OCI-LY3 (cell line): ENCODE measurements around the gene ESPNL.

Experiments
- CTCF ChIP-seq: fragments of 200-600, 300-600 bp; sonication (generic); IDR thresholded peaks from 2 replicates; pipeline ENCODE4 v1.5.1; 2014; ENCODE audit warnings: antibody characterized with exemption, low read length, low read depth
- EZH2phosphoT487 ChIP-seq: fragments of 200-600 bp; shearing (Covaris generic); IDR thresholded peaks from 2 replicates; pipeline ENCODE4 v1.6.1; 2018; ENCODE audit warnings: antibody characterized with exemption, mixed run types, low read depth

- peak; percentile 66 for TF ChIP-seq CTCF
- no peak for TF ChIP-seq EZH2phosphoT487
Observed at GRCh38 chr2:238160206-238161129, 60.3 kb downstream of the ESPNL start.
